RWPE2 (cell line): Measurements from ENCODE around the gene RAB33B.

Experiments used
- ATAC-seq: fragments of 200-7000 bp; cut with Tn5 transposase; 3 replicates; pipeline ENCODE4 v1.9.1; 2021; ENCODE audit warnings: low read depth
- DNase-seq: peaks from one replicate; pipeline ENCODE4 v3.0.0-alpha.2; 2020; ENCODE audit warnings: low spot score
- H3K27ac ChIP-seq: fragments of 450-650 bp; 2 replicates; pipeline ENCODE4 v1.5.1; 2017; ENCODE audit warnings: mild to moderate bottlenecking; ENCODE audit not compliant: poor library complexity, severe bottlenecking
- H3K27me3 ChIP-seq: fragments of 250-450 bp; sonication (Bioruptor Pico); 2 replicates; pipeline ENCODE4 v1.5.1; 2021; ENCODE audit warnings: mild to moderate bottlenecking, moderate library complexity; ENCODE audit not compliant: insufficient read depth, poor library complexity, severe bottlenecking
- H3K36me3 ChIP-seq: fragments of 250-450 bp; sonication (Bioruptor Pico); 2 replicates; pipeline ENCODE4 v1.5.1; 2020; ENCODE audit warnings: low read depth, mild to moderate bottlenecking, moderate library complexity
- H3K4me1 ChIP-seq: fragments of 250-450 bp; sonication (Bioruptor Pico); 2 replicates; pipeline ENCODE4 v1.5.1; 2021; ENCODE audit warnings: mild to moderate bottlenecking, moderate library complexity; ENCODE audit not compliant: insufficient read depth, poor library complexity, severe bottlenecking
- H3K4me3 ChIP-seq: fragments of 250-450 bp; sonication (Bioruptor Pico); 2 replicates; pipeline ENCODE4 v1.5.1; 2021; ENCODE audit warnings: mild to moderate bottlenecking, moderate library complexity; ENCODE audit not compliant: severe bottlenecking
- H3K9me3 ChIP-seq: fragments of 250-450 bp; sonication (Bioruptor Pico); 2 replicates; pipeline ENCODE4 v1.5.1; 2021; ENCODE audit warnings: mild to moderate bottlenecking, moderate library complexity; ENCODE audit not compliant: severe bottlenecking
- CTCF ChIP-seq: fragments of 450-650 bp; IDR thresholded peaks from one replicate; pipeline ENCODE4 v1.5.1; 2017; ENCODE audit warnings: mild to moderate bottlenecking, moderate library complexity; ENCODE audit not compliant: poor library complexity, severe bottlenecking

RAB33B gene

GRCh38 chr4:139511320-139511719 lies 57.4 kb downstream of the RAB33B start:
- H3K9me3 ChIP-seq, result no peaks in the 10 kb centered on the region
- no peak for TF ChIP-seq CTCF
- no peak for DNase-seq
- no peaks in the 10 kb centered on the region for H3K27me3 ChIP-seq
- ATAC-seq, result no peak
- H3K27ac ChIP-seq, result no peak overlapping the region
- H3K4me3 ChIP-seq, result no peak overlapping the region
- H3K36me3 ChIP-seq, result peaks cover 58% of the 10 kb centered on the region
- no peaks in the 10 kb centered on the region for H3K4me1 ChIP-seq

GRCh38 chr4:139514382-139515059 lies 60.6 kb downstream of the RAB33B start:
- no peaks in the 10 kb centered on the region for H3K4me1 ChIP-seq
- H3K4me3 ChIP-seq, result no peak overlapping the region
- no peak for ATAC-seq
- H3K9me3 ChIP-seq, result no peaks in the 10 kb centered on the region
- peaks cover 75% of the 10 kb centered on the region for H3K36me3 ChIP-seq
- no peak for DNase-seq
- H3K27me3 ChIP-seq, result no peaks in the 10 kb centered on the region
- H3K27ac ChIP-seq, result no peak overlapping the region
- TF ChIP-seq CTCF, result no peak

GRCh38 chr4:139515531-139515958 lies 61.6 kb downstream of the RAB33B start:
- TF ChIP-seq CTCF, result no peak
- no peak for DNase-seq
- Histone ChIP-seq H3K27ac (no peak overlapping the region), H3K27me3 (no peaks in the 10 kb centered on the region), H3K36me3 (peaks cover 82% of the 10 kb centered on the region), H3K4me3 (no peak overlapping the region), H3K9me3 (no peaks in the 10 kb centered on the region), H3K4me1 (no peaks in the 10 kb centered on the region)
- ATAC-seq, result no peak

GRCh38 chr4:139521754-139522401 lies 68.0 kb downstream of the RAB33B start:
- no peaks in the 10 kb centered on the region for H3K27me3 ChIP-seq
- peaks cover 70% of the 10 kb centered on the region for H3K36me3 ChIP-seq
- H3K27ac ChIP-seq, result no peak overlapping the region
- H3K4me1 ChIP-seq, result no peaks in the 10 kb centered on the region
- no peaks in the 10 kb centered on the region for H3K9me3 ChIP-seq
- ATAC-seq (no peak), DNase-seq (no peak)
- TF ChIP-seq CTCF, result no peak
- no peak overlapping the region for H3K4me3 ChIP-seq

GRCh38 chr4:139522457-139522856 lies 68.5 kb downstream of the RAB33B start:
- DNase-seq, result no peak
- H3K27me3 ChIP-seq, result no peaks in the 10 kb centered on the region
- H3K36me3 ChIP-seq, result peaks cover 70% of the 10 kb centered on the region
- no peak overlapping the region for H3K27ac ChIP-seq
- TF ChIP-seq CTCF, result no peak
- no peaks in the 10 kb centered on the region for H3K9me3 ChIP-seq
- H3K4me1 ChIP-seq, result no peaks in the 10 kb centered on the region
- ATAC-seq, result no peak
- no peak overlapping the region for H3K4me3 ChIP-seq
